Natural killer cell (primary cell): ENCODE results near the gene NAV3. TPM values are rescaled to one million over a fixed set of nuclear protein-coding genes. Genes with fewer than 3 reads are reported as not detected.

Source experiments
- ATAC-seq, 3 donors: fragments of 150-1000 bp in 2 of 3; fragments of 200-7000 bp in 1 of 3; cut with Tn5 transposase; 1 replicate in 1 of 3; 2 replicates in 2 of 3; pipeline ENCODE4 v1.10.0; 2021; ENCODE audit warnings: mild to moderate bottlenecking in 2 of 3, moderate library complexity in 2 of 3
- DNase-seq, 2 donors: peaks; one replicate each; pipeline versions ENCODE4 v3.0.0 to v3.0.0-alpha.2; 2013 to 2021; ENCODE audit warnings: mixed read lengths in 1 of 2
- H3K27ac ChIP-seq: one replicate; pipeline ENCODE4 v1.5.1; 2013; ENCODE audit warnings: mild to moderate bottlenecking, low read length
- H3K27me3 ChIP-seq: one replicate; pipeline ENCODE4 v1.6.1; 2013; ENCODE audit warnings: low read length; ENCODE audit not compliant: control insufficient read depth, insufficient read depth
- H3K36me3 ChIP-seq: one replicate; pipeline ENCODE4 v1.6.1; 2013; ENCODE audit warnings: low read length; ENCODE audit not compliant: control insufficient read depth, insufficient read depth
- H3K4me1 ChIP-seq: one replicate; pipeline ENCODE4 v1.6.1; 2013; ENCODE audit warnings: low read length; ENCODE audit not compliant: control insufficient read depth, insufficient read depth
- H3K4me3 ChIP-seq: one replicate; pipeline ENCODE4 v1.5.1; 2013; ENCODE audit warnings: low read length
- H3K9me3 ChIP-seq: one replicate; pipeline ENCODE4 v1.6.1; 2013; ENCODE audit warnings: low read length; ENCODE audit not compliant: control insufficient read depth, insufficient read depth
- H3K27ac Mint-ChIP-seq, 2 donors: one replicate each; pipeline ENCODE4 v1.8.0; 2022; ENCODE audit warnings: mild to moderate bottlenecking in 2 of 2, mixed read lengths in 2 of 2, moderate library complexity in 1 of 2
- H3K27me3 Mint-ChIP-seq, 2 donors: one replicate each; pipeline ENCODE4 v1.8.0; 2022; ENCODE audit warnings: low read depth in 2 of 2, mixed read lengths in 2 of 2
- H3K36me3 Mint-ChIP-seq: one replicate; pipeline ENCODE4 v1.8.0; 2022; ENCODE audit warnings: mixed read lengths
- H3K4me1 Mint-ChIP-seq, 2 donors: one replicate each; pipeline ENCODE4 v1.8.0; 2022; ENCODE audit warnings: mixed read lengths in 2 of 2
- H3K4me3 Mint-ChIP-seq: one replicate; pipeline ENCODE4 v1.8.0; 2022; ENCODE audit warnings: mild to moderate bottlenecking, moderate library complexity, mixed read lengths
- H3K9me3 Mint-ChIP-seq, 2 donors: one replicate each; pipeline ENCODE4 v1.8.0; 2022; ENCODE audit warnings: mixed read lengths in 2 of 2
- WGBS: methylation state at CpG from one replicate; pipeline ENCODE4 v1.1.7; 2013; ENCODE audit warnings: missing lambda C conversion rate; ENCODE audit not compliant: insufficient coverage; 5-methylcytosine and 5-hydroxymethylcytosine counted together
- intact Hi-C: fragments of 100-400 bp; cut with micrococcal nuclease; formaldehyde crosslinking; loops from one replicate; pipeline ENCODE4 v1.14.2; 2022
- total RNA-seq, 4 donors: library from RNA; stranded (reverse); fragments of 120-200 nt in 1 of 4; gene quantifications; one replicate each; pipeline versions ENCODE4 v1.2.3 to v1.2.4, GENCODE V29; 2013 to 2022
- TF ChIP-seq, protein P1 (sequence below): fragments of 200-600 bp; IDR thresholded peaks from one replicate; pipeline ENCODE4 v1.8.0; 2022; ENCODE audit warnings: antibody characterized with exemption

Gene NAV3
- total RNA-seq, 3 donors from 2014 or later (not counting 1 experiment from before 2014, with no cell fraction given), result not detected

- Mint-ChIP-seq H3K9me3 (peaks cover 0 to 6% of the 10 kb centered on the region in 2 donors), H3K36me3 (no peaks in the 10 kb centered on the region), H3K4me1 (no peaks in the 10 kb centered on the region), H3K4me3 (no peak overlapping the region), H3K27ac (no peak overlapping the region), H3K27me3 (no peaks in the 10 kb centered on the region)
- DNase-seq (no peak), ATAC-seq (no peak)
- WGBS, result 74% methylated on average over 1 of the region's 1 CpG
- TF ChIP-seq, protein P1, sequence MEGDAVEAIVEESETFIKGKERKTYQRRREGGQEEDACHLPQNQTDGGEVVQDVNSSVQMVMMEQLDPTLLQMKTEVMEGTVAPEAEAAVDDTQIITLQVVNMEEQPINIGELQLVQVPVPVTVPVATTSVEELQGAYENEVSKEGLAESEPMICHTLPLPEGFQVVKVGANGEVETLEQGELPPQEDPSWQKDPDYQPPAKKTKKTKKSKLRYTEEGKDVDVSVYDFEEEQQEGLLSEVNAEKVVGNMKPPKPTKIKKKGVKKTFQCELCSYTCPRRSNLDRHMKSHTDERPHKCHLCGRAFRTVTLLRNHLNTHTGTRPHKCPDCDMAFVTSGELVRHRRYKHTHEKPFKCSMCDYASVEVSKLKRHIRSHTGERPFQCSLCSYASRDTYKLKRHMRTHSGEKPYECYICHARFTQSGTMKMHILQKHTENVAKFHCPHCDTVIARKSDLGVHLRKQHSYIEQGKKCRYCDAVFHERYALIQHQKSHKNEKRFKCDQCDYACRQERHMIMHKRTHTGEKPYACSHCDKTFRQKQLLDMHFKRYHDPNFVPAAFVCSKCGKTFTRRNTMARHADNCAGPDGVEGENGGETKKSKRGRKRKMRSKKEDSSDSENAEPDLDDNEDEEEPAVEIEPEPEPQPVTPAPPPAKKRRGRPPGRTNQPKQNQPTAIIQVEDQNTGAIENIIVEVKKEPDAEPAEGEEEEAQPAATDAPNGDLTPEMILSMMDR, result no peak
- intact Hi-C loops, result no loop called here
- H3K4me3 ChIP-seq, result no peak overlapping the region
- H3K27ac ChIP-seq, result no peak overlapping the region
- H3K36me3 ChIP-seq, result no peaks in the 10 kb centered on the region
- no peaks in the 10 kb centered on the region for H3K9me3 ChIP-seq
- H3K4me1 ChIP-seq, result no peaks in the 10 kb centered on the region
- no peaks in the 10 kb centered on the region for H3K27me3 ChIP-seq
These were observed 16.3 kb upstream of the NAV3 start for GRCh38 chr12:77814386-77814785.

DNA sequence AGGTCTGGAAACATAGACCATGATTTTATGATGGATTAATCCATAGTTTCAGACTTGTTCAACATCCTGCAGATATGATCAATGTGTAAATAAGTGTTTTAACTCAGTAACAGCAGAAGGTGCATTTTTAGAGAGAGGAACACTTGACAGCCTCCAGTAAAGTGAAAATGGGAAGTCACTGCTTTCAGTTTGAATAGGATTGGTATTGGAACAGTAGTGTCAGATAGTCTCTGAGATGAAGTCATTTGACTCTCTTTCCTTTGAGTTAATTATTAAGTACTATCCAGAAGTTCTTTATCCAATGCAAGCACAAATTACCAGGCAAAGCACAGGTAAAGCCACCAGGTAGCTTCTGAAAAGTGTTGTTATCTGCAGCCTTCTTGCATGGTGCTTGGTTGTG, 14.5 kb upstream of the NAV3 start:
- intact Hi-C loops, result no loop called here
- H3K4me3 Mint-ChIP-seq, result no peak overlapping the region
- peaks cover 0 to 6% of the 10 kb centered on the region in 2 donors for H3K9me3 Mint-ChIP-seq
- TF ChIP-seq, protein P1, result no peak
- Histone ChIP-seq H3K36me3 (no peaks in the 10 kb centered on the region), H3K4me1 (no peaks in the 10 kb centered on the region), H3K27ac (no peak overlapping the region), H3K9me3 (no peaks in the 10 kb centered on the region), H3K4me3 (no peak overlapping the region), H3K27me3 (no peaks in the 10 kb centered on the region)
- H3K4me1 Mint-ChIP-seq, result no peaks in the 10 kb centered on the region
- no peaks in the 10 kb centered on the region for H3K36me3 Mint-ChIP-seq
- no peaks in the 10 kb centered on the region for H3K27me3 Mint-ChIP-seq
- no peak overlapping the region for H3K27ac Mint-ChIP-seq
- no peak for ATAC-seq
- no peak for DNase-seq

- intact Hi-C loops, result no loop called here
- DNase-seq (no peak), ATAC-seq (no peak)
- WGBS, result 75% methylated on average over 2 of the region's 2 CpGs
- Mint-ChIP-seq H3K27ac (no peak overlapping the region), H3K4me1 (no peaks in the 10 kb centered on the region), H3K27me3 (no peaks in the 10 kb centered on the region), H3K9me3 (peaks cover 2% of the 10 kb centered on the region in 2 donors), H3K4me3 (no peak overlapping the region), H3K36me3 (no peaks in the 10 kb centered on the region)
- Histone ChIP-seq H3K27me3 (no peaks in the 10 kb centered on the region), H3K36me3 (no peaks in the 10 kb centered on the region), H3K27ac (no peak overlapping the region), H3K4me1 (no peaks in the 10 kb centered on the region), H3K4me3 (no peak overlapping the region), H3K9me3 (no peaks in the 10 kb centered on the region)
- TF ChIP-seq, protein P1, result no peak
These were observed 13.4 kb upstream of the NAV3 start for GRCh38 chr12:77817276-77817675.

GRCh38 chr12:77818351-77818750, 12.3 kb upstream of the NAV3 start:
- no peak overlapping the region for H3K4me3 Mint-ChIP-seq
- Histone ChIP-seq H3K9me3 (no peaks in the 10 kb centered on the region), H3K36me3 (no peaks in the 10 kb centered on the region), H3K27me3 (no peaks in the 10 kb centered on the region), H3K4me1 (no peaks in the 10 kb centered on the region), H3K4me3 (no peak overlapping the region), H3K27ac (no peak overlapping the region)
- H3K27ac Mint-ChIP-seq, result no peak overlapping the region
- DNase-seq (no peak), ATAC-seq (no peak)
- peaks cover 7 to 8% of the 10 kb centered on the region in 2 donors for H3K9me3 Mint-ChIP-seq
- intact Hi-C loops, result no loop called here
- H3K36me3 Mint-ChIP-seq, result no peaks in the 10 kb centered on the region
- WGBS, result 100% methylated on average over 1 of the region's 4 CpGs
- TF ChIP-seq, protein P1, result no peak
- H3K4me1 Mint-ChIP-seq, result no peaks in the 10 kb centered on the region
- no peaks in the 10 kb centered on the region for H3K27me3 Mint-ChIP-seq
